K562 (cell line): ENCODE results near the gene TOX3. TPM values are rescaled to one million over a fixed set of nuclear protein-coding genes. Genes with fewer than 3 reads are reported as not detected.

Experiments used
- ATAC-seq: fragments of 200-7000 bp; cut with Tn5 transposase; 3 replicates; pipeline ENCODE4 v1.9.1; 2020; ENCODE audit warnings: moderate library complexity
- BruUV-seq: library from RNA; stranded (reverse); fragments of 400-500 nt; replicated peaks from 2 replicates; lab custom pipeline; 2021; lab: Mats Ljungman, UMichigan
- CTCF ChIA-PET: fragments of 300-600 bp; formaldehyde crosslinking; extraction: SDS; loops from one replicate; lab custom pipeline; 2021; ENCODE audit warnings: low intra/inter-chr PET ratio; lab: Yijun Ruan, JAX
- POLR2A ChIA-PET: fragments of 300-600, 350-650 bp; sonication (Branson Sonifier 250); formaldehyde crosslinking; extraction: SDS; loops from one replicate; lab custom pipeline; 2021; ENCODE audit warnings: antibody characterized with exemption, inconsistent platforms; lab: Yijun Ruan, JAX
- DNase-seq, 4 experiments: peaks; one replicate each; pipeline versions ENCODE4 v3.0.0 to v3.0.0-alpha.2; 2011 to 2018; ENCODE audit warnings: low spot score in 3 of 4, mixed read lengths in 3 of 4; ENCODE audit errors: extremely low read depth in 1 of 4
- FAIRE-seq: peaks from 2 replicates; lab custom pipeline; 2011; peaks lifted over from hg19 to GRCh38; lab: Jason Lieb, UNC
- H2AFZ ChIP-seq: 2 replicates; pipeline ENCODE4 v1.6.0; 2011; ENCODE audit warnings: low read depth, low read length, control low read depth, inconsistent platforms
- H3K27ac ChIP-seq: fragments of 200-600 bp; 3 replicates; pipeline ENCODE4 v1.8.0; 2011; ENCODE audit warnings: low read depth, mild to moderate bottlenecking, control low read depth, inconsistent platforms, low read length, moderate library complexity, mixed read lengths; ENCODE audit errors: extremely low read depth
- H3K27me3 ChIP-seq, 2 experiments: fragments of 300-600 bp in 1 of 2; 2 replicates in 1 of 2; 3 replicates in 1 of 2; pipeline versions ENCODE4 v1.6.0 to v1.8.0; 2011; ENCODE audit warnings: inconsistent platforms in 2 of 2, low read length in 2 of 2, mild to moderate bottlenecking in 1 of 2, mixed read lengths in 1 of 2, moderate library complexity in 1 of 2; ENCODE audit not compliant: control insufficient read depth in 2 of 2, insufficient read depth in 2 of 2
- H3K36me3 ChIP-seq: fragments of 300-600 bp; 3 replicates; pipeline ENCODE4 v1.8.0; 2011; ENCODE audit warnings: mild to moderate bottlenecking, low read length, inconsistent platforms; ENCODE audit not compliant: control insufficient read depth, insufficient read depth
- H3K4me1 ChIP-seq, 2 experiments: fragments of 200-600 bp in 1 of 2; replicated peaks in 1 of 2; 2 replicates in 1 of 2; 3 replicates in 1 of 2; pipeline versions ENCODE4 v1.5.1 to v1.8.0; 2011; ENCODE audit warnings: inconsistent platforms in 2 of 2, low read length in 2 of 2, mild to moderate bottlenecking in 1 of 2, mixed read lengths in 1 of 2, moderate library complexity in 1 of 2; ENCODE audit not compliant: control insufficient read depth in 2 of 2, insufficient read depth in 2 of 2
- H3K4me2 ChIP-seq: 2 replicates; pipeline ENCODE4 v1.6.1; 2011; ENCODE audit warnings: low read length, control low read depth, inconsistent platforms, mixed read lengths; ENCODE audit not compliant: insufficient read depth
- H3K4me3 ChIP-seq: fragments of 200-600 bp; sonication (generic), shearing (Covaris generic); 2 replicates; pipeline ENCODE4 v1.5.1; 2016; ENCODE audit warnings: control low read depth, inconsistent platforms
- H3K79me2 ChIP-seq: fragments of 200-600 bp; 3 replicates; pipeline ENCODE4 v1.8.0; 2011; ENCODE audit warnings: low read length, inconsistent platforms; ENCODE audit not compliant: control insufficient read depth, insufficient read depth
- H3K9ac ChIP-seq, 2 experiments: 2 replicates each; pipeline versions ENCODE4 v1.6.0 to v1.6.1; 2011; ENCODE audit warnings: low read depth in 2 of 2, low read length in 2 of 2, control low read depth in 1 of 2, inconsistent platforms in 1 of 2, mild to moderate bottlenecking in 1 of 2, mixed read lengths in 1 of 2; ENCODE audit not compliant: insufficient read depth in 1 of 2
- H3K9me1 ChIP-seq: one replicate; pipeline ENCODE4 v1.6.0; 2011; ENCODE audit warnings: inconsistent platforms, mild to moderate bottlenecking, low read length, moderate library complexity; ENCODE audit not compliant: control insufficient read depth, insufficient read depth
- H3K9me3 ChIP-seq: replicated peaks from 2 replicates; pipeline ENCODE4 v1.5.1; 2011; ENCODE audit warnings: low read depth, low read length, inconsistent platforms; ENCODE audit not compliant: control insufficient read depth, insufficient read depth
- H4K20me1 ChIP-seq: replicated peaks from 2 replicates; pipeline ENCODE4 v1.6.1; 2011; ENCODE audit warnings: low read length, inconsistent platforms, mixed read lengths; ENCODE audit not compliant: control insufficient read depth, insufficient read depth
- CBX8 ChIP-seq: fragments of 200-600 bp; sonication (generic); IDR thresholded peaks from 2 replicates; pipeline ENCODE4 v1.6.1; 2012; ENCODE audit warnings: borderline replicate concordance, mixed run types, low read depth, mild to moderate bottlenecking, moderate library complexity, mixed read lengths, low read length, control low read depth, inconsistent platforms; ENCODE audit not compliant: poor library complexity, severe bottlenecking; ENCODE audit errors: extremely low read depth
- EGR1 ChIP-seq: fragments of 450-650 bp; conservative IDR thresholded peaks from 2 replicates; pipeline ENCODE4 v1.6.1; 2017; ENCODE audit warnings: mild to moderate bottlenecking
- FUS ChIP-seq: fragments of 200-400 bp; formaldehyde crosslinking; optimal IDR thresholded peaks from 2 replicates; pipeline ENCODE3; 2017; ENCODE audit warnings: low read depth, low read length
- IRF1 ChIP-seq: sonication (generic); formaldehyde crosslinking; IDR thresholded peaks from 2 replicates; pipeline ENCODE4 v1.8.0; 2022; ENCODE audit warnings: missing genetic modification reagents, mild to moderate bottlenecking, borderline replicate concordance
- ZBTB34 ChIP-seq: fragments of 250-450 bp; sonication (Bioruptor Pico); IDR thresholded peaks from 2 replicates; pipeline ENCODE4 v1.8.0; 2021; ENCODE audit warnings: mild to moderate bottlenecking, moderate library complexity
- ZNF57 ChIP-seq: fragments of 450-650 bp; formaldehyde crosslinking; IDR thresholded peaks from 2 replicates; pipeline ENCODE4 v1.4.0; 2020; ENCODE audit warnings: mild to moderate bottlenecking, moderate library complexity
- ZNF766 ChIP-seq: fragments of 200-800 bp; sonication (Bioruptor generic); conservative IDR thresholded peaks from 2 replicates; pipeline ENCODE4 v1.6.1; 2016; ENCODE audit warnings: missing genetic modification characterization, missing compliant biosample characterization
- WGBS: fragments of 100-300 bp; shearing (Covaris generic); methylation state at CpG from one replicate; pipeline ENCODE4 v1.1.6; 2016; ENCODE audit warnings: low coverage, mixed read lengths; ENCODE audit not compliant: insufficient coverage; ENCODE audit errors: missing lambda C conversion rate; 5-methylcytosine and 5-hydroxymethylcytosine counted together
- in situ Hi-C: fragments of 300-500 bp; cut with MboI; formaldehyde crosslinking; loops from 4 replicates; pipeline ENCODE4 v1.15.0; 2018; ENCODE audit warnings: inconsistent platforms, mixed read lengths
- intact Hi-C: fragments of 100-400 bp; cut with micrococcal nuclease; formaldehyde crosslinking; loops from 2 replicates; pipeline ENCODE4 v1.14.2; 2022
- polyA plus RNA-seq, 8 experiments: library from polyadenylated mRNA; depleted of rRNA in 4 of 8; stranded (reverse) in 5 of 8; unstranded in 3 of 8; fragments of >200 nt; fragmentation: Nextera tagmentation in 2 of 8; fragmentation: Illumina TruSeq in 1 of 8; extraction: Ambion mirVana in 2 of 8; extraction: Trizol in 1 of 8; gene quantifications; 2 replicates each; pipeline versions ENCODE4 v1.2.1 to v1.2.3, GENCODE V29; 2011 to 2014; ENCODE audit warnings: inconsistent platforms in 1 of 8, missing spikeins in 1 of 8
- total RNA-seq, 7 experiments: library from RNA; depleted of rRNA in 6 of 7; stranded (reverse); fragments of >200 nt in 6 of 7; fragmentation: Illumina TruSeq in 2 of 7; extraction: Trizol in 2 of 7; gene quantifications; 2 replicates each; pipeline versions ENCODE4 v1.2.1 to v1.2.3, GENCODE V29; 2011 to 2021; ENCODE audit warnings: low replicate concordance in 1 of 7

TOX3 gene
- total and polyA plus RNA-seq, 9 of the 15 experiments (the other 6 are each of a cell fraction or from before 2014, with no cell fraction given): not detected

- Histone ChIP-seq H3K36me3 (no peaks in the 10 kb centered on the region), H3K4me3 (no peak overlapping the region), H3K4me2 (no peak overlapping the region), H3K79me2 (no peaks in the 10 kb centered on the region), H2AFZ (no peak overlapping the region), H4K20me1 (no peaks in the 10 kb centered on the region), H3K9me1 (no peaks in the 10 kb centered on the region), H3K27me3 (no peaks in the 10 kb centered on the region), H3K27ac (no peak overlapping the region), H3K4me1 (no peaks in the 10 kb centered on the region), H3K9me3 (no peaks in the 10 kb centered on the region; the same call in 1 of the 2 replicates), H3K9ac (no peak overlapping the region)
- BruUV-seq: no TSS peak
- ChIA-PET CTCF (no interaction called here), POLR2A (no interaction called here)
- intact Hi-C loops: no loop called here
- 1% methylated on average over 5 of the region's 5 CpGs for WGBS
- no peak for FAIRE-seq
- no peak for TF ChIP-seq ZBTB34 (CRISPR knock-in tag)
- TF ChIP-seq ZNF766: no peak
- TF ChIP-seq ZNF57: no peak
- ATAC-seq: no peak
- in situ Hi-C loops: no loop called here
- DNase-seq: no peak
Measured at GRCh38 chr16:52465711-52466267, 81.2 kb downstream of the TOX3 start.

- H3K36me3 ChIP-seq: no peaks in the 10 kb centered on the region
- no peak for ATAC-seq
- no peak overlapping the region for H3K9ac ChIP-seq
- no peak for TF ChIP-seq FUS
- TF ChIP-seq EGR1: no peak
- no peak for TF ChIP-seq IRF1 (CRISPR knock-in tag)
- no peak for TF ChIP-seq CBX8
- no TSS peak for BruUV-seq
- ChIA-PET POLR2A (no interaction called here), CTCF (no interaction called here)
- H4K20me1 ChIP-seq: no peaks in the 10 kb centered on the region
- H2AFZ ChIP-seq: no peak overlapping the region
- H3K79me2 ChIP-seq: no peaks in the 10 kb centered on the region
- DNase-seq: no peak
- no peaks in the 10 kb centered on the region for H3K9me1 ChIP-seq
- H3K4me1 ChIP-seq: no peaks in the 10 kb centered on the region
- intact Hi-C loops (no loop called here), in situ Hi-C loops (no loop called here)
- no peaks in the 10 kb centered on the region for H3K27me3 ChIP-seq
- no peaks in the 10 kb centered on the region; the same call in 1 of the 2 replicates for H3K9me3 ChIP-seq
- H3K27ac ChIP-seq: no peak overlapping the region
- 2% methylated on average over 8 of the region's 8 CpGs for WGBS
- H3K4me3 ChIP-seq: no peak overlapping the region
- no peak overlapping the region for H3K4me2 ChIP-seq
- FAIRE-seq: no peak
Measured at GRCh38 chr16:52463904-52464303, 83.0 kb downstream of the TOX3 start.
